ENCODE results near the gene TOMM20L. TPM values are rescaled to one million over a fixed set of nuclear protein-coding genes. Genes with fewer than 3 reads are reported as not detected.

The TOMM20L gene
- total RNA-seq, 1 donor: not detected

GRCh38 chr14:58455593-58456265 is 60.0 kb downstream of the TOMM20L start:
- peak; percentile 9 for DNase-seq (ENCODE audit: low read depth)
- no peak for TF ChIP-seq CTCF (IDR thresholded peaks at IDR 0.05; ENCODE audit: insufficient read depth, low read length)
- H3K4me3 ChIP-seq (ENCODE audit: low read depth, low read length): no peak overlapping the region

Small RNA genes within 50 kb of the gene (small RNA-seq; reads per million reads assigned to genes)
- not detected for gene RF00019

Other genes starting within 250 kb of the TOMM20L start
- 4.2 and 13.2 TPM in 2 replicates for gene ARMH4, start 243.7 kb upstream of the TOMM20L start, total RNA-seq (ENCODE audit: low replicate concordance)
- gene ACTR10, start 195.8 kb upstream of the TOMM20L start, total RNA-seq (ENCODE audit: low replicate concordance): 92.7 and 229 TPM in 2 replicates
- gene PSMA3, start 151.1 kb upstream of the TOMM20L start, total RNA-seq (ENCODE audit: low replicate concordance): 105 and 154 TPM in 2 replicates
- 12.2 and 123 TPM in 2 replicates for gene ARID4A, start 97.4 kb upstream of the TOMM20L start, total RNA-seq (ENCODE audit: low replicate concordance)
- 20.2 and 44.4 TPM in 2 replicates for gene TIMM9, start 31.6 kb downstream of the TOMM20L start, total RNA-seq (ENCODE audit: low replicate concordance)
- 22.5 and 45.2 TPM in 2 replicates for gene KIAA0586, start 31.8 kb downstream of the TOMM20L start, total RNA-seq (ENCODE audit: low replicate concordance)
- 13.6 and 23.0 TPM in 2 replicates for gene DACT1, start 242.0 kb downstream of the TOMM20L start, total RNA-seq (ENCODE audit: low replicate concordance)

Measured in fibroblast of the aortic adventitia (primary cell).